ENCODE data around the gene CFAP54. TPM values are rescaled to one million over a fixed set of nuclear protein-coding genes. Genes with fewer than 3 reads are reported as not detected.
"Not testable (repeated sequence)": the region's sequence is repeated elsewhere in the genome, so short reads cannot be mapped to it uniquely, and the experiment has no call there.

Gene CFAP54, protein sequence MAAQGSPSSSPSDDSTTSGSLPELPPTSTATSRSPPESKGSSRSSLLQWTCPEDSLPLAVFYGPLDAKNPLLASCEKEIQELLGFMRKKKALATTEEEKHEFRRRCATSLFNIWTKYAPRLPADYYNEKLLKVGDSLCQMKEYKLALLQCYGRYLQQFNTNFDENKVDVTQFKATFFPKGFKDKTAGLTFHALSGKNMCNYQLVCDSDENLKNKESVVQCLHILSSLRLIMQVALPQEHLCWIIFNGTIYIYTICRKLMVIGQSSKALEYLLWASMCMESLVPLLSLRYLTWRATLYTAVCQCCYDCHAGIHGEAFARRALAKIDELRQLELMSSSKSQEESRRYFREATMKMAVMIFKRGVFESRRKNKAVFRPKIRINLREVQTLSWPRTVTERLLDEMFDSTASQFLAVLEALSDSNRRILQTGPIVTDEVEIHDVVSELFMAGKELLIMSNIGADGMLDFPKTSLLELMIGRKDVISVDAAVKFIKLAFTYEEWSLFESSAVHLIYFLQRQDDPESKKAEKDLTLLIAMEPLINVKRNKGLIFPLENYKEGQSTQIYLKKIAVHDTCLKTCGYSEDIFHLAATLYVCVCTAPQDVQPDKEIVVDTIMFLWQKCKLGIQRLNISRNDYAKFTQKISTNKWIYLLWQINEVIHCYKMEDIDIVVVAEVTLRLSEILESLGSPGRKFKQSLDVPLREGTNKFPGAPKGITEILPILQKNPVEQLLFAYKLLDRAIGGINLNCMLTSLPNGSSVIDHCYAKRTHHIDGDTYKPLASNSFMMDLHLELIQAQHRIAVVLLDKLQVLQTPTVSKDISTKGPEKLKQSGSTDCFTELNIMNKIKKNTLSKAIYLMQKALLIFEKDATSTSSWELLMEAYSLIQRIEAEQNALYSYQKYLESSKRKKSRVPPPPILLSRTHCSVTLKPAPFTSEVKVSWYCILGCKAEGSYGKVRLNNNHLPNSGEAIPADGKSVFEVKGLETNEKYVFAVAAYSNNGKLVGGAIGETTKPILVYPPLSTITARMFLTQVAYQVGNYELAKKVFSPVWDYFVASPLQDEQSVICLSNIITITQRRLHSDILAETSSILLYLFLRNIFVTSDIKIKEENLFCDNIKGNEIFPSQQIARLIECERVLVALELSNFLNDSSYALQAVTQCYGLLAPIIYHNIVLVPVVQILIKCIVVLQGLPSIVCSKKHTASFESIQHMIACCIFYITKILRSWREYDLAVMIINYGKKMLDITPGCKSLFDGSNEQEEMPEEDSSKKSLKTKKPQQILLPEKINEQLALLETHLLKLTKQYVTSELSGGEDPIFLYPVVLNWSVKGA (N-terminal part only)
- under 1 TPM; 0.28 to 0.54 (median 0.43) TPM for polyA plus RNA-seq (ENCODE audit: insufficient read length in 10 of 10)
- long read RNA-seq, donor 1 = 0 reads
- long read RNA-seq, donor 2 = 0 reads
- long read RNA-seq, donor 3 = 0 reads
- long read RNA-seq, donor 4 = 0 reads
- long read RNA-seq, donor 5 = 0 reads
- long read RNA-seq, donor 6 = 0 reads
- long read RNA-seq, donor 7 = 0 reads
- long read RNA-seq, donor 8 = 0 reads
- long read RNA-seq, donor 9 = 0 reads

DNA sequence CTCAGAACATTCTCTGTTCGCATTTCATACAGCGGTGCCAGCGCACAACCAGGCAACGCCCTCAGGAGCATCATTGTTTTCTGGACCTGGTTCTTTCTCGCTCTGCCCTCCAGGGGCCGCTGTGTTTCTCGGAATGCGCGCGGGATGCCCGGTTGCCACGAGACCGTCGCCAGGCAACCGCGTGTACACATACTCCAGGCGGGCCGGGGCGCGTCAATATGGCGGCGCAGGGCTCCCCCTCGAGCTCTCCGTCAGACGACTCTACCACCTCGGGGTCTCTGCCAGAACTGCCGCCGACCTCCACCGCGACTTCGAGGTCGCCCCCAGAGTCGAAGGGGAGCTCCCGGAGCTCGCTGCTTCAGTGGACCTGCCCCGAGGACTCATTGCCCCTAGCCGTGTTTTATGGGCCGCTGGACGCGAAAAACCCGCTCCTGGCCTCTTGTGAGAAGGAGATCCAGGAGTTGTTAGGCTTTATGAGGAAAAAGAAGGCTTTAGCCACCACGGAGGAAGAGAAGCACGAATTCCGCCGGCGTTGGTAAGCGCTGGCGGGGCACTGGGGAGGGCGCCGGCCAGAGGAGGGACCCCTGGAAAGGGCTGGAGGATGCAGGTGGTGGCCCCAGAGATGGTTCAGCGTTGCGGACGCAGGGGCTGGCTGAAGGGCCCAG is at the start of gene CFAP54:
Gene CFAP54, plus strand, starts transcription at position 186 of the 665 bp plus-strand sequence. Its CDS starts 33 bp downstream, at position 219.
- DNase-seq = peak; percentile 92 to 97 (median 96)

- DNase-seq = no peak
Measured at GRCh38 chr12:96441816-96442215, 47.6 kb upstream of the CFAP54 start.

DNA sequence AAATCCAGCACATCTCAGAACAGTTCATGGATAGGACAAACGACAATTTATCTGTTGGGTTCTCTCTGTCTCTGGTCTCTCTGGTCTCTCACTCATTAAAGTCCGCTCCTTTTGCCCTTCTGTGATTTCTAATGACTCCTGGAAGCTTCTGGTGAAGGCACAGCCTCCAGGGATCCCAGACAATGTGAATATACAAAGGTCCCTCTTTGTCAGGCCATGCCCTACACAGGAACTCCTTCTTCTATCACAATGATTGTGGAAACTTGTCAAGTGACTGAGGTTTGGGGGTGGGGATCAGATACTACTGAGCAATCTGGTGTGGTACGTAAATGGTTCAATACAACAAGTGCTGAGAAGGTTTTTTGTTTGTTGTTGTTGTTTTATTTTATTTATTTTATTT is 46.5 kb upstream of the CFAP54 start:
- no peak for DNase-seq

DNA sequence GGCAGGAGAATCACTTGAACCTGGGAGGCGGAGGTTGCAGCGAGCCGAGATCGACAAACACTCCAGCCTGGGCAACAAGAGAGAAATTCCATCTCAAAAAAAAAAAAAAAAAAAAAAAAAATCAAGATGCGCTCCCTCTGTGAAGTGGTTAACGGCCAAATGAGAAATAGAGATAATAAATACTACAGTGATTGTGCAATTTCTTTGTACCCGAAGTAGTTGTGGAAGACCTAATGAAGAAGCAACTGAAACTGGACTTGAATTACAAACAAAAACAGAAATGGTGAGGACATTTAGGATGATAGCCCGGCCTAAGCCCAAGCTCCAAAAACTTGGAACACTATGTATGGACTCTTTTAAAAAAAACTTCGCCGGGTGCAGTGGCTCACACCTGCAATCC is 45.0 kb upstream of the CFAP54 start:
- no peak for DNase-seq

DNA sequence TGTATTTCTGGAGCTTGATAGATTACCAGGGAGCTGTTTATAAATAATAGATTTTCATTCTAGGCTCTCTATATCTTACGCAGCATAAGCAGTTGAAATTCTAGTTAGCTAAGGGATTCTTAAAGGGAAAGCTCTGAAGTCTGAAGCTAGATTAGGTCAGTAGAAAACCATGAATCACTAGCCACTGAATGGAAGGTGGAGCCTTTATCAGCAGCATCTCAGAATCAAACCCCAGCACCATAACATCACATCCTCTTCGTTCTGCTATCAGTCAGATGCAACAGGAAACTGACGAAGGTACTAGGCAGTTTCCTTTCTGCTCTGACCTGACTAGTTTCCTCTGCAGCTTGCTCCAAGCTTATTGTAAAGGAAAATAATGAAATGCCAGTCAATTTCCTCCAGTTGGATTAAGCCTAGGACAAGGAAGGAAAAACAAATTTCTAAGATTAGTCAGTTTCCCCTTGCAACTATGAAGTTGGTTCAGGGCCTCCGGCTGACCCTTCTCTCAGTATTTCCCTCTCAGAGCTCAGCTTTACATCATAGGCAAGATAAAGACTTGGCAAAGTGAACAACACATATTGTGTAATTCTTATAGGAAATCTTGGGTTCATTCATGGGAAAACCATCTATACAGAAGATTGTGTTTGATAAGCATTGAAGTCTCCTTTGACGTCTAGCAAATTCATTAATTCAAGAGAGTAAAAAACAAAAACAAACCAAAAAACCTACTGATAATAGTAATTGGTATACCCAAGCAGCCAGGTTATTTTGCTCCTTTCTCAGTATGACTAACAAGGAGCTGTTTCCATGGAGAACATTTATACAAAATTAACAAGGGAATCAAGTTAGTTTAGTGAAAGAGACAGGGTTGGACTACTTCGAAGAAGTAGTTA is 43.4 kb upstream of the CFAP54 start:
- peak in 2 of 3 donors; percentile 39 to 81 for DNase-seq

DNA sequence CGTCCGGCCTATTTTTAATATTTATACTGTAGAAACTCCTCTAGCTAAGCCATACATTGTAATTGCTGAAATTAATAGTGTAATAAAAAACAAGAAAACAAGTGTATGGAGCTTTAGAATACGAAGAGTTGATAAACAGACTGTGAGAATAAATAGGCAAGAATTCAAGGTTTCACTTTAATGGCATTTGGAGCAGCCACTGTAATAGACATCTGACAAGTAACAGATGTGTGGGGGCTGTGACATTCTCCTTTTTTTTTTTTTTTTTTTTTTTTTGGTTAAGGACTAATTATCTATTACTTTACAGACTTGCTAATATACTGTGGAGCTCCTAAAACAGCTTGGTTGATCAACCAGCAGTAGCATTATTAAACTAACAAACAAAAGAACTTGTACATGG is 42.1 kb upstream of the CFAP54 start:
- no peak for DNase-seq

DNA sequence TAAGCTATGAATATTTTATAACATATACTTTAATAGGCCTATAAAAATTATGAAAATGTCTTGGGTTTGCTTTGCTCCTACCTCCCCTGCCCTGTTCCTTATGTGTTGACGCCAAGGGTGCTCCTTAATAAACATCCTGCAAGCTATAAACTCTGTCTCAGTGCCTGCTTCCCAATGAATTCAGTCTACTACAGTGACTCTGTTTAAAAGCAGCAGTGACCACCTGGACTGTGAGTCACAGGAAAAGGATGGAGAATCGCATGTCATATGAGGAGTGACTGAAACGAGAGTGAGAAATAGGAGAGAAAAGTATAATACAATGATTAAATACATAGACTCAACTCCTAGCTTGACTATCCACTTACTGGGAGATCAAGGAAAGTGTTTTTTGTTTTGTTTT is 41.1 kb upstream of the CFAP54 start:
- no peak for DNase-seq

- DNase-seq = no peak
Measured at GRCh38 chr12:96452261-96452922, 37.0 kb upstream of the CFAP54 start.

DNA sequence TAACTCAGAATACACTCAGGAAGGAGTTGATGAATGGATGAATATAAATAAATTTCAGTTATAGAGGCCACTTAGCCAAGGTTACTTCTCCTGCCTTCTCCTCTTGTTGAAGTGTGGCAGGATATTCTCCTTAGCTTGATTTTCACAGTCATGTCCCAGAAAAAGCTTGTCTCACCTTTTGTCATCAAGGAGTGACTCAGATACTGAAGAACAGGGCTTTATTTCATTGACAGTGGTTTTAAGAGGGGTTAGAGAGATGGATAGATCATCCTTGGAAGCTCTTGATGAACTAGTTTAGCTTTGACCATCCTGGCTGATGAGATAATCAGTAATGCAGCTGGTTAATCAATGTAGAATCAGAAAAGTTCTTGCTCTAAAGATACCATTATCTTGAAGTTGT is 35.0 kb upstream of the CFAP54 start:
- DNase-seq = no peak

- no peak for DNase-seq
Measured at GRCh38 chr12:96456265-96456974, 33.0 kb upstream of the CFAP54 start.

DNA sequence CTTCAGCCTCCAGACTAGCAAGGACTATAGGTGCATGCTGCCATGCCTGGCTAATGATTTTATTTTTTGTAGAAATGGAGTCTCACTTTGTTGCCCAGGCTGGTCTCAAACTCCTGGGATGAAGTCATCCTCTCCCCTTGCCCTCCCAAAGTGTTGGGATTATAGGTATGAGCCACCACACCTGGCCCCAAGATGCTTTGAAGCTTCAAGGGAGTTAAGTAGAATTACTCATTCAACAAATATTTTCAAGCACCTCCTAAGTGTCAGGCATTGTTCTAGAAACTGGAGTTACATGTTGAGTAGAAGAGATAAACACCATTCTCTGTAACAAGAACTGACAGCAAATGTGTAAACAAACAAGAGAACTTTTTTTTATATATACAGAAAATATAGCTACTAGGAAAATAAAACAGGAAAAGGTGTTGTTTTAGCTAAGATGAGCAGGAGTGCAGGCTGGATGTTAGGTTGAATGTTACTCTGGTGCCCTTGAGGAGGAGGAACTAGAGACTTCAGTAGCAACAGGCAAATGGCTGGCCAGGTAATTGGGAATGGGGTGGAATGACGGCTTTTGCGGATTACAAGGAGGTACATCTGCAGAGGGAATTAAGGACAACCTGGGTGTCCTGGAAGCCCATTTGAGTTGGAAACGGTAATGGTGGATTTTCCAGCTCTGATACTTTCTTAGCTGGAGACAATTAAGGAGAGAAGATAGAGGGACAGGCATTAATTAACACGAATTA is 32.0 kb upstream of the CFAP54 start:
- no peak for DNase-seq

GRCh38 chr12:96459281-96459680 is 30.1 kb upstream of the CFAP54 start:
- DNase-seq = not testable (repeated sequence)

DNA sequence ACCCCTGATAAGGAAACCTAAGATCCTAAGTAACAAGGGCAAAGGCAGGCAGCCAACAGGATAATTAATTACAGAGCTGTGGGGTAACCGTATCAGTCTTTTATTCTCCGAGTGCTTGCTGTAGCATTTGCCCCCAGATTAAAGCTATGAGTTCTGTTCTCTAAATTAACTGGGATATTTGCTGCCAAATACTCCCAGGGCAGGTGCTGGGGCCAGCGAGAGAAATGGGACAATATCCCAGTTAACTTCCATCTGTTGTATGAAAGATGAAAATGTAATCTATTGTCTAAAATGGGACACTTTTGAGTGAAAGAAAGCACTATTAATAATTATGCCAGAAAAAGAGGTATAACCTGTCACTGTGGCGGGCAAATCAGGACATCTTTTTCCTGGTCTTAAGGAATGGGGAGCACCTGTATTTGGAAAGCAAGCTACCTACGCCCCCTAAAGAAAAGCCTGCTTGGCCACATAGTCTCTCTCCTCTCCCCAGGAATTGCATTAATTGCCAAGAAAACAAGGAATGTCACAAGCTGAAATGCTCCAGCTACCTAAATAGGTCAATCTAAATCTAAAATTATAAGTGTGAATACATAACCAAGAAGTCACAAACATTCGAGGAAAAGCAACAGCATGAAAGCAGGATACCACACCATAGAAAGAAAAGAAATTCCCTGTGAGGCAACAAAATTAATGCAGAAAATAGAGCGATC is 26.7 kb upstream of the CFAP54 start:
- no peak for DNase-seq

- no peak for DNase-seq
Measured at GRCh38 chr12:96465896-96466295, 23.5 kb upstream of the CFAP54 start.

GRCh38 chr12:96466939-96467751 is 22.2 kb upstream of the CFAP54 start:
- no peak for DNase-seq
